H1 (cell line): ENCODE data around the gene TGFBR2. TPM values are rescaled to one million over a fixed set of nuclear protein-coding genes. Genes with fewer than 3 reads are reported as not detected.

Source experiments
- CTCF ChIA-PET: fragments of 300-600 bp; sonication (Branson Sonifier 250); formaldehyde crosslinking; loops from one replicate; lab custom pipeline; 2021; ENCODE audit not compliant: partially characterized antibody; lab: Charles Lee
- POLR2A ChIA-PET: fragments of 300-600 bp; sonication (Branson Sonifier 250); formaldehyde crosslinking; loops from one replicate; lab custom pipeline; 2021; ENCODE audit warnings: inconsistent platforms; ENCODE audit not compliant: partially characterized antibody; lab: Charles Lee
- DNase-seq, 2 experiments: peaks; one replicate each; pipeline versions ENCODE4 v3.0.0 to v3.0.0-alpha.2; 2010 to 2022; ENCODE audit warnings: low spot score in 2 of 2, low read depth in 1 of 2, mixed read lengths in 1 of 2
- FAIRE-seq: peaks from 2 replicates; lab custom pipeline; 2011; peaks lifted over from hg19 to GRCh38; lab: Jason Lieb, UNC
- H2AFZ ChIP-seq: 2 replicates; pipeline ENCODE4 v1.8.1; 2012; ENCODE audit warnings: low read length, inconsistent platforms
- H2AK5ac ChIP-seq: 2 replicates; pipeline ENCODE4 v1.6.1; 2013; ENCODE audit warnings: low read depth, low read length
- H2BK120ac ChIP-seq: replicated peaks from 2 replicates; pipeline ENCODE3; 2013; ENCODE audit warnings: low read depth, low read length, inconsistent platforms
- H2BK12ac ChIP-seq: 2 replicates; pipeline ENCODE4 v1.6.1; 2013; ENCODE audit warnings: low read depth, low read length
- H2BK15ac ChIP-seq: 2 replicates; pipeline ENCODE4 v1.6.1; 2013; ENCODE audit warnings: low read length
- H2BK20ac ChIP-seq: 2 replicates; pipeline ENCODE4 v1.6.1; 2013; ENCODE audit warnings: low read length
- H2BK5ac ChIP-seq: 2 replicates; pipeline ENCODE4 v1.6.1; 2013; ENCODE audit warnings: low read depth, low read length
- H3K14ac ChIP-seq: 2 replicates; pipeline ENCODE4 v1.6.1; 2013; ENCODE audit warnings: inconsistent platforms; ENCODE audit not compliant: insufficient read length
- H3K18ac ChIP-seq: 2 replicates; pipeline ENCODE4 v1.6.1; 2013; ENCODE audit warnings: low read length; ENCODE audit errors: extremely low read depth
- H3K23ac ChIP-seq: 2 replicates; pipeline ENCODE4 v1.6.1; 2013; ENCODE audit warnings: inconsistent platforms; ENCODE audit not compliant: insufficient read length
- H3K23me2 ChIP-seq: 2 replicates; pipeline ENCODE4 v1.6.1; 2013; ENCODE audit warnings: low read depth, low read length
- H3K27ac ChIP-seq: 2 replicates; pipeline ENCODE4 v1.6.1; 2011; ENCODE audit warnings: low read depth, low read length, inconsistent platforms
- H3K27me3 ChIP-seq, 4 experiments: replicated peaks in 1 of 4; 1 replicate in 1 of 4; 2 replicates in 3 of 4; pipeline versions ENCODE4 v1.6.1 to v1.8.1; 2011 to 2013; ENCODE audit warnings: low read length in 3 of 4, mild to moderate bottlenecking in 3 of 4, inconsistent platforms in 2 of 4, mixed read lengths in 2 of 4, moderate library complexity in 1 of 4; ENCODE audit not compliant: control insufficient read depth in 3 of 4, insufficient read depth in 3 of 4; ENCODE audit errors: extremely low read depth in 1 of 4
- H3K36me3 ChIP-seq, 4 experiments: 2 replicates each; pipeline versions ENCODE4 v1.6.1 to v1.8.1; 2011 to 2013; ENCODE audit warnings: mild to moderate bottlenecking in 4 of 4, low read length in 3 of 4, moderate library complexity in 2 of 4, control low read depth in 1 of 4, inconsistent platforms in 1 of 4; ENCODE audit not compliant: insufficient read depth in 4 of 4, control insufficient read depth in 2 of 4
- H3K4ac ChIP-seq: replicated peaks from 2 replicates; pipeline ENCODE3; 2013; ENCODE audit warnings: low read length, low read depth, mixed read lengths, inconsistent platforms; ENCODE audit not compliant: insufficient read length
- H3K4me1 ChIP-seq, 4 experiments: replicated peaks in 1 of 4; 1 replicate in 1 of 4; 2 replicates in 3 of 4; pipeline versions ENCODE4 v1.6.1 to v1.8.1; 2011 to 2013; ENCODE audit warnings: low read length in 3 of 4, inconsistent platforms in 2 of 4, mixed read lengths in 1 of 4; ENCODE audit not compliant: insufficient read depth in 4 of 4, control insufficient read depth in 3 of 4
- H3K4me2 ChIP-seq, 2 experiments: 2 replicates each; pipeline versions ENCODE4 v1.6.1 to v1.8.1; 2011 to 2013; ENCODE audit warnings: low read depth in 2 of 2, low read length in 2 of 2, control low read depth in 1 of 2, inconsistent platforms in 1 of 2, mild to moderate bottlenecking in 1 of 2; ENCODE audit not compliant: insufficient read depth in 1 of 2
- H3K4me3 ChIP-seq, 4 experiments: fragments of 200-600, 300-600 bp in 1 of 4; sonication (generic), shearing (Covaris generic), sonication (Bioruptor Twin) in 1 of 4; 2 replicates each; pipeline versions ENCODE4 v1.5.1 to v1.8.1; 2011 to 2016; ENCODE audit warnings: low read length in 4 of 4, low read depth in 3 of 4, control low read depth in 2 of 4, inconsistent platforms in 2 of 4, mild to moderate bottlenecking in 2 of 4, mixed read lengths in 1 of 4, moderate library complexity in 1 of 4; ENCODE audit not compliant: insufficient read depth in 2 of 4; ENCODE audit errors: extremely low read depth in 1 of 4
- H3K56ac ChIP-seq: replicated peaks from 2 replicates; pipeline ENCODE3; 2013; ENCODE audit warnings: low read depth, mild to moderate bottlenecking, mixed read lengths, low read length, inconsistent platforms; ENCODE audit not compliant: insufficient read length
- H3K79me1 ChIP-seq: 2 replicates; pipeline ENCODE4 v1.6.1; 2013; ENCODE audit warnings: low read depth, low read length, control low read depth
- H3K79me2 ChIP-seq, 2 experiments: 2 replicates each; pipeline versions ENCODE4 v1.6.1 to v1.8.1; 2012 to 2013; ENCODE audit warnings: low read length in 2 of 2, mild to moderate bottlenecking in 2 of 2, inconsistent platforms in 1 of 2; ENCODE audit not compliant: insufficient read depth in 2 of 2, control insufficient read depth in 1 of 2
- H3K9ac ChIP-seq, 4 experiments: replicated peaks in 1 of 4; 1 replicate in 1 of 4; 2 replicates in 3 of 4; pipeline versions ENCODE4 v1.6.1 to v1.8.1; 2011 to 2013; ENCODE audit warnings: low read depth in 3 of 4, low read length in 3 of 4, control low read depth in 2 of 4, mild to moderate bottlenecking in 2 of 4, moderate library complexity in 2 of 4, inconsistent platforms in 1 of 4; ENCODE audit errors: extremely low read depth in 1 of 4
- H3K9me3 ChIP-seq, 2 experiments: 2 replicates each; pipeline versions ENCODE4 v1.6.1 to v1.8.1; 2012 to 2013; ENCODE audit warnings: mild to moderate bottlenecking in 2 of 2, moderate library complexity in 2 of 2, control low read depth in 1 of 2, inconsistent platforms in 1 of 2, low read depth in 1 of 2, low read length in 1 of 2, mixed read lengths in 1 of 2; ENCODE audit not compliant: insufficient read depth in 2 of 2
- H4K20me1 ChIP-seq, 2 experiments: replicated peaks in 1 of 2; 2 replicates each; pipeline versions ENCODE3 to v1.8.1; 2011 to 2013; ENCODE audit warnings: inconsistent platforms in 2 of 2, low read length in 2 of 2, mild to moderate bottlenecking in 1 of 2; ENCODE audit not compliant: insufficient read depth in 2 of 2, control insufficient read depth in 1 of 2
- H4K5ac ChIP-seq: 2 replicates; pipeline ENCODE4 v1.6.1; 2013; ENCODE audit warnings: low read length, low read depth, mixed read lengths, inconsistent platforms; ENCODE audit not compliant: insufficient read length
- H4K8ac ChIP-seq: 2 replicates; pipeline ENCODE4 v1.8.0; 2013; ENCODE audit warnings: mild to moderate bottlenecking, moderate library complexity, low read length, inconsistent platforms; ENCODE audit not compliant: insufficient read depth; ENCODE audit errors: extremely low read depth
- H4K91ac ChIP-seq: replicated peaks from 2 replicates; pipeline ENCODE3; 2013; ENCODE audit warnings: low read length, mixed read lengths, inconsistent platforms; ENCODE audit not compliant: insufficient read length
- BACH1 ChIP-seq: IDR thresholded peaks from 2 replicates; pipeline ENCODE4 v1.6.1; 2012; ENCODE audit warnings: low read length, improper control_type of control experiment
- CBX5 ChIP-seq: fragments of 300-800, 300-1000 bp; sonication (generic); IDR thresholded peaks from 2 replicates; pipeline ENCODE4 v1.7.1; 2016; ENCODE audit warnings: antibody characterized with exemption, low read length, low read depth
- CHD2 ChIP-seq: IDR thresholded peaks from 2 replicates; pipeline ENCODE4 v1.6.1; 2012; ENCODE audit warnings: low read length, improper control_type of control experiment
- EZH2 ChIP-seq: fragments of 200-600 bp; sonication (generic); IDR thresholded peaks from 2 replicates; pipeline ENCODE4 v1.7.1; 2012; ENCODE audit warnings: low read depth, mild to moderate bottlenecking, moderate library complexity, low read length, inconsistent platforms; ENCODE audit not compliant: severe bottlenecking
- GTF2F1 ChIP-seq: IDR thresholded peaks from 2 replicates; pipeline ENCODE4 v1.6.1; 2012; ENCODE audit warnings: low read depth, low read length, improper control_type of control experiment, borderline replicate concordance
- HDAC2 ChIP-seq, 2 experiments: fragments of 300-600 bp in 1 of 2; sonication (generic) in 1 of 2; IDR thresholded peaks; 2 replicates each; pipeline ENCODE4 v1.6.1; 2011 to 2012; ENCODE audit warnings: low read depth in 2 of 2, low read length in 2 of 2, mild to moderate bottlenecking in 2 of 2, moderate library complexity in 2 of 2, borderline replicate concordance in 1 of 2, inconsistent platforms in 1 of 2
- KDM1A ChIP-seq: fragments of 200-600, 300-600 bp; sonication (generic); IDR thresholded peaks from 2 replicates; pipeline ENCODE4 v1.7.1; 2016; ENCODE audit warnings: mild to moderate bottlenecking, low read length, borderline replicate concordance
- KDM4A ChIP-seq: IDR thresholded peaks from one replicate; pipeline ENCODE4 v1.7.1; 2012; ENCODE audit warnings: low read depth, mild to moderate bottlenecking, moderate library complexity, low read length, inconsistent platforms; ENCODE audit not compliant: severe bottlenecking
- KDM5A ChIP-seq: fragments of 200-600 bp; IDR thresholded peaks from 2 replicates; pipeline ENCODE4 v1.7.1; 2012; ENCODE audit warnings: mild to moderate bottlenecking, low read length, inconsistent platforms, mixed read lengths
- RBBP5 ChIP-seq: IDR thresholded peaks from 2 replicates; pipeline ENCODE4 v1.7.1; 2012; ENCODE audit warnings: low read depth, mild to moderate bottlenecking, inconsistent platforms, low read length, moderate library complexity, borderline replicate concordance
- SP1 ChIP-seq: IDR thresholded peaks from 2 replicates; pipeline ENCODE4 v1.6.1; 2011; ENCODE audit warnings: low read depth, low read length
- SRF ChIP-seq: IDR thresholded peaks from 2 replicates; pipeline ENCODE4 v1.6.1; 2011; ENCODE audit warnings: mild to moderate bottlenecking, low read depth, low read length, moderate library complexity
- SUZ12 ChIP-seq: fragments of 200-600 bp; sonication (generic); IDR thresholded peaks from 2 replicates; pipeline ENCODE4 v1.6.1; 2012; ENCODE audit warnings: mild to moderate bottlenecking, inconsistent platforms, low read length, moderate library complexity, mixed read lengths
- TCF12 ChIP-seq: IDR thresholded peaks from 2 replicates; pipeline ENCODE4 v1.6.1; 2011; ENCODE audit warnings: low read depth, mild to moderate bottlenecking, low read length
- WGBS, 2 experiments: shearing (Covaris generic) in 1 of 2; methylation state at CpG; one replicate each; pipeline versions ENCODE4 v1.1.6 to v1.1.7; 2013 to 2015; ENCODE audit warnings: low lambda C conversion rate in 2 of 2, mixed read lengths in 2 of 2, inconsistent platforms in 1 of 2, low coverage in 1 of 2, missing lambda C conversion rate in 1 of 2; ENCODE audit not compliant: insufficient replicate concordance in 2 of 2, insufficient coverage in 1 of 2, insufficient read length in 1 of 2; ENCODE audit errors: extremely low coverage in 1 of 2, missing lambda C conversion rate in 1 of 2; 5-methylcytosine and 5-hydroxymethylcytosine counted together
- polyA plus RNA-seq, 7 experiments: library from polyadenylated mRNA; depleted of rRNA in 3 of 7; stranded (reverse) in 5 of 7; unstranded in 2 of 7; fragments of >200 nt in 5 of 7; fragments of 200-250 nt in 2 of 7; gene quantifications; 1 replicate in 5 of 7; 2 replicates in 1 of 7; 4 replicates in 1 of 7; pipeline versions ENCODE4 v1.2.1 to v1.2.3, GENCODE V29; 2011 to 2013; ENCODE audit warnings: missing spikeins in 2 of 7, mixed read lengths in 2 of 7
- total RNA-seq: library from RNA; stranded (reverse); fragmentation: NEBNext Ultra II Directional; extraction: Animal tissue kit (Norgen Biotek cat#: 25700); gene quantifications from 2 replicates; pipeline ENCODE4 v1.2.1, GENCODE V29; 2021

Gene TGFBR2
- total and polyA plus RNA-seq, 2 of the 8 experiments (the other 6 are each of a cell fraction or from before 2014, with no cell fraction given) = 4.2 to 7.4 TPM

DNA sequence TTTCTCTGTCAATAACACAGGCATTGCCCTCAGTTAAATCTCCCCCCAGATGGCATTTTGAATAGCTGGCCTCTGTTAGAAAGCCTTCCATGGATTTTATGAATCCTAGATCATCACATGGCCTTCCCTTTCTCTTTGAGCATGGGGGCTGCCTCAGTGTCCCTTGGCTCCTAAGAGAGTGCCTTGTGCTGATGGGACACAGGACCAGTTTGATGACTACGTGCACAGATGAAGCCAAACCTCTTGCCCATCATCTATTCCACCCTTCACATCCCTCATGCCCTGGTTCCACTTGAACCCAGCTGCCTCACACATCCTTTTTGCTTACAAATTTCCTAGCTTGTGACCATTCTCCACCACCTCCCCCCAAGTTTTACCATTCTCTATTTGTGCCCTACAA lies 12.9 kb downstream of the TGFBR2 start:
- Histone ChIP-seq H3K79me2 (peaks cover 3 to 78% of the 10 kb centered on the region in 2 experiments; a peak in 3 of 4 replicates), H4K8ac (no peak overlapping the region), H4K20me1 (peaks cover 0 to 2% of the 10 kb centered on the region in 2 experiments), H3K4ac (no peak overlapping the region), H3K23me2 (no peaks in the 10 kb centered on the region; the same call in 1 of the 2 replicates), H3K23ac (no peak overlapping the region), H3K4me2 (no peak overlapping the region), H2BK20ac (no peak overlapping the region), H3K9ac (no peak overlapping the region), H4K91ac (peak overlapping the region; percentile 23), H3K27me3 (no peaks in the 10 kb centered on the region), H3K9me3 (no peaks in the 10 kb centered on the region), H2BK12ac (no peak overlapping the region), H2BK15ac (no peak overlapping the region), H3K4me3 (no peak overlapping the region), H2BK120ac (no peak overlapping the region), H2AFZ (no peak overlapping the region), H3K14ac (no peak overlapping the region), H2AK5ac (peak overlapping the region; percentile 79; the same call in 1 of the 2 replicates), H3K56ac (no peak overlapping the region), H2BK5ac (no peak overlapping the region; the same call in 1 of the 2 replicates), H3K27ac (no peak overlapping the region), H3K79me1 (no peaks in the 10 kb centered on the region; the same call in 1 of the 2 replicates), H3K18ac (no peak overlapping the region), H3K36me3 (no peaks in the 10 kb centered on the region), H4K5ac (no peak overlapping the region), H3K4me1 (no peaks in the 10 kb centered on the region)
- POLR2A ChIA-PET = no interaction called here
- no peak for DNase-seq
- no peak for FAIRE-seq
- WGBS, 2 experiments = 100% methylated on average over 1 of the region's 1 CpG; no CpG with 5 or more reads in 1 of the 2 experiments
- CTCF ChIA-PET = no interaction called here
- no peak for TF ChIP-seq TCF12
- TF ChIP-seq CBX5 = no peak
- no peak for TF ChIP-seq KDM1A
- TF ChIP-seq BACH1 = no peak
- no peak for TF ChIP-seq KDM4A
- no peak for TF ChIP-seq HDAC2 (IDR thresholded peaks at IDR 0.05; ENCODE audit: borderline replicate concordance in 1 of 2, low read depth in 2 of 2, low read length in 2 of 2)
- TF ChIP-seq SP1 = no peak
- no peak for TF ChIP-seq KDM5A
- no peak for TF ChIP-seq RBBP5
- no peak for TF ChIP-seq GTF2F1
- no peak for TF ChIP-seq SUZ12
- no peak for TF ChIP-seq EZH2
- TF ChIP-seq CHD2 = no peak
- no peak for TF ChIP-seq SRF
- TF ChIP-seq, all 59 proteins: peak for 0
